GM19452 (cell line): ENCODE measurements around the gene TBC1D17.

Experiments used
- ATAC-seq: cut with Tn5 transposase; IDR thresholded peaks from one replicate; pipeline ENCODE4 v1.9.1; 2021; ENCODE audit not compliant: unreplicated experiment

TBC1D17 gene

GRCh38 chr19:49860336-49861102 is 17.0 kb upstream of the TBC1D17 start:
- no peak for ATAC-seq

DNA sequence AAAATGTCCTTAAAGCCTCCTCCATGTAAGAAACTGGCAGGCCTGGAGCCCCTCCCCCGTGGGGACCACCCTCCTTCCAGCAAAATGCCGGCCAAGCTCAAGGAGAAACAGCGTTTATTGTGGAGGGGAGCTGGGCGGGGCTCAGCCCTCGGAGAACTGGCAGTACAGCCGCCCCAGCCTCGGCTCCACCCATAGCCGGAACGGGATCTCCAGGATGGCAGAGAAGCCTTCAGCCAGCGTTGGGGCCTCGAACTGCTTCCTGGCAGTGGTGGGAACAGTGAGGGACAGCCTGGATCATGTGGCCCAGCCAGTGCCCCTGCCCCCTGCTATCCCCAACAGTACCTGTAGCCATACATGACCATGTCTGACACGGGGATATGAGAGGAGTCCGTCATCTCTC is 16.4 kb upstream of the TBC1D17 start:
- ATAC-seq: no peak

DNA sequence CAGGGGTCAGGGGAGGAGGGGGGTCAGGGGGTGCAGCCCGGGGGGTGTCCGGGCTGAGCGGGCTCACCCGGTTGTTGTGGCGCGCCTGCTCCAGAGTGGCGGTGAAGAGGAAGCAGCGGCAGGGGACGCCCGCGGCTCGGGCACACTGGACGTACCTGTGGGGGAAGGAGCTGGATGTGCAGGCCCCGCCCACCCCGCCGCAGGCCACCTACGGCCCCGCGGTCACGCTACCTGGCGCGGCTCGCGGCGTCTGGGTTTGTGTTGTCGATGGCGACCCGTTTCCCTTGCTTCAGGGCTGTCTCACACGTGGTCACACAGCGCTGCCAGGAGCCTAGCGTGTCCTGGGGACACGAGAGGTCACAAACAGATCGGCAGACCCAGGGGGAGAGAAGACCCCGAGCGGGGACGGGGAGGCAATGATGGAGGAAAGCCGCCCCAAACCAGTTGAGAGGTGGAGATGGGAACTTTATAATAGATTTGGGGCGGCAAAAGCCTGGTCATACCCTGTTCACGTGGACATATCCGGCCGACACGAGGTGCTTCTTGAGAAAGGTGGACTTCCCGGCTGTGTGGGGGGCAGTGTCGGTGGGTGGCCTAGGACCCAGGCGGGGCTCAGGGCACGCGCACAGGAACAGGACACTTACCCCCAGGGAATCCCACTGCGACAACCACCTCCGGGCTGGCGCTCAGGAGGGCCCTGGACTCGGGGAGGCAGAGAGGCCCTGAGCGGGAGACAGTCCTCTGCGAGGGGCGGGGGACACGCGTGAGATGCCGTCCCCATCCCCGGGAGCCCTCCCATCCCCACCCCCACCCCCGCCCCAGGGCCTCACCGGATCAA is 15.7 kb upstream of the TBC1D17 start:
- ATAC-seq: no peak

DNA sequence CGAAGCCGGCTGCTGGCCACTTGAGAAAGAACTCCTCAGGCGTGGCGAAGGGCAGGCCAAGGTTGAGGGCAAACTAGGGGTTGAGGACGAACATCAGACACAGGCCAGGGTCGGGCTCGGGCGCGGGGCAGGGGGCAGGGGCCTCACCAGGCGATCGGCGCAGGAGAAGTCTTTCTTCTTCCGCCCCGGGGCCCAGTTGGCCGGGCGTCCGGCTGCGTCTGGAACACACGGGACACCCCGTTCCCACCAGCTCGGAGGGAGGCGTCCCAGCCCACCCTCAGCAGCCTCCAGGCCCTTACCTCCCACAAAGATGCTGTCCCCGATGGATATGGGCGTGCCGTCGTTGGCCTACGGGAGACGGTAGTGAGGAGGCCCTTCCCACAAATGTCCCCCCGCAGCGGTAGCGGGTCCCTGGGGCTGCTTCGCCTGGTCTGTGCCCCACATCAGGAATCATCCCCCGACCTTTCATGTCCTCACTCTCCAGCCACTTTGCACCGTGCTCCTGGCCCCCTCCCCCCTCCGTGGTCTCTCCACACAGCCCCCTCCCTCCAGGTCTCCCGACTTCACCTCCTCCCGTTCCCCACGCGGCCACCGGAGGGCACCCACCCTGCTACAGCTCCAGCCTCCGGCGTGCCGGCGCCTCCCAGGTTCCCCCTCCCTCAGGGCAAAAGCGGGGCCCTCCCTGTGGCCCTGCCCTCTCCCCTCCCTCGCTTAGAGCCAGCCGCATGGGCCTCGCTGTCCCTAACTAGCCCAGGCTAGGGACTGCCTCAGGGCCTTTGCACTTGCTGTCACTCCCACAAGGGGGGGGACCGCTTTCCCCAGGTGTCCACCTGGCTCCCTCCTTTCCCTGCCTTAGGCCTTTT is 14.9 kb upstream of the TBC1D17 start:
- ATAC-seq: no peak

GRCh38 chr19:49863254-49863934 is 14.1 kb upstream of the TBC1D17 start:
- ATAC-seq: no peak

GRCh38 chr19:49863935-49864320 is 13.6 kb upstream of the TBC1D17 start:
- ATAC-seq: no peak

GRCh38 chr19:49864890-49865289 is 12.6 kb upstream of the TBC1D17 start:
- ATAC-seq: no peak

- peak; percentile 39 for ATAC-seq
Measured at GRCh38 chr19:49866933-49867782, 10.3 kb upstream of the TBC1D17 start, which contains the start of gene PNKP. Gene PNKP, minus strand, starts transcription at chr19:49867576. Its CDS starts 372 bp downstream, at chr19:49867204.

DNA sequence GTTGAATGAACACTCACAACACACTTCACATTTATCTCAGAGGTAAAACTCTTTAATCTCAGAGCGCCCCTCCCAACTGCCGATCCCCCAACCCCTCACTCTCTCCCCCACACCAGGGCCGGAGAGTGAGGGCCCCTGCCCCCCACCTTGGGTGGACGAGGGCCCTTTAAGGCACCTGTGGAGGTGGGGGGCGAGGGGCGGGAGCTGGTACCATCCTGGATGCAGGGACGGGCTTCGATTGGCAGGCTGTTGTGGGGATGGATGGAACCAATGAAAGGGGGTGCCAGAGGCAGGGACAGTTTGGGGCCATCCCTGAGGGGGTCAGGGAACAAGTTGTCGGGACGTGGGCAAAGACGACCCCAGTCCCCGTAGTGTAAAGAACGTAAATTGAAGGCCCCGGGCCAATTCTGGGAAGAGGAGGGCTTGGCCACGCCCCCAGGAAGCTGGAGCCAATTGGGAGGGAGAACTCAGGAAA is 8.5 kb upstream of the TBC1D17 start:
- ATAC-seq: peak; percentile 5

DNA sequence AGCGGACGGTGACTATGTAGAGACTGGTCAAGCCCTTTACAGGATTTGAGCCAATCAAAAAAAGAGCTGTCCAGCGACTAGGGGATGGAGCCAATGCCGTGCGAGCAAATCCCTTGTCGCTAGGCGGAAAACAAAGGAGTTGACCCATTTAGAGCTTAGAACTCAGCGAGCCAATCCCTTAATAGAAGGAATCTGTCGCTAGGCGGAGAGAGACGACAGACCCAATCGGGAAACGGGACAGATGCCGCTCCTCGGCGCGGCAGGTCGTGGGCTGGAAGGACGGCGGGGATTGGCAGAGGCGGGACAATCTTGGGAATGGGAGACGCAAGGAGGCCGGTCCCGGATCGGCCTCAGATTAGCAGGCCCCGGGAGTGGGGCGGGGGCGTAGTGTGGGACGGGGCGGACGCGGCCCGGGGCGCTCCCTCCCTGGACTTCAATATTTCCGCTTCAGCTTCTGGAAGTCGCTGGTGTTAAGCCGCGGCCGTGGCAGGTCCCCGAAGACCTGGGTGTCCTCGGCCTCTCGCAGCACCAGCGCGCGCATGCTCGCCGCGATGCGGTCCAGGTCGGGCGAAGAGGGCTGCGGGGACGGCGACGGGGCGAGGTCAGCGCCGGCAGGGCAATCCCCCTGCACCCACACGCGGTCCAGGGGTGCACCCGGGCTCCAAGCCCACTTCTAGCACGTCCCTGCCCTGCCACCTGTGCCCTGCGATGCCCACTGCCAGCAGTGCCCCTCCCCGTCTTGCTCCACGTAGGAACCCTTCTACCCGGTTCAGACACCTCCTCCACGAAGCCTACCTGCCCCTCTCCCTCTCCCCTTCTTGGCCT is 7.8 kb upstream of the TBC1D17 start:
- peak; percentile 65 for ATAC-seq

DNA sequence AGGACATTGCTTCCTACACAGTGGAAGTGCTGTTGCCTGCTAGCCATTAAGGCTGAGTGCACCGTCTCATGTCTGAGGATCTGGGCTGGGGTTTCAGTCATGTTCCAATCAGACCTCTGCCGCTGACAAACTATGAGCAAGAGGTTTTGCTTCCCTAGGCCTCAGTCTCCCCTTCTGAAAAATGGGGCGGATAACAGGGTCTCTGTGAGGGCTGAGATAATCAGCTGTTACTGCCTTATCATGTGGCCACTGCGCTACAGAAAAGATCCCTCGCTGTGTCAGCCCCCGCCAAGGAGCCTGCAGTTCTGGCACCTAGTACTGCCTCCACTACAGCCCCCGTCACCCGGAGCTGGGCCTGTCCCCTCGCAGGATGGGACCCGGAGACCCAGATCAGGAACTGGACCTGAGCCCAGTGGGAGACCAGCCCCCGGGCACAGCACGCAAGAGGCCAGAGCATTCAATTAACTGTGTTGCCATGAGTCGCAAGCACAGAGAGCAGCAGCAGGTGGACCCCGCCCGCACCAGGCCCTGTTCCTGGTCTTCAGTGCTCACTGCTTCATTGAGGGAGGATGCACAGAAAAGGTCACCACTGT is 7.1 kb upstream of the TBC1D17 start:
- no peak for ATAC-seq

- ATAC-seq: no peak
Measured at GRCh38 chr19:49871349-49871985, 6.0 kb upstream of the TBC1D17 start.

- no peak for ATAC-seq
Measured at GRCh38 chr19:49872245-49873128, 5.0 kb upstream of the TBC1D17 start.

GRCh38 chr19:49873129-49873521 is 4.4 kb upstream of the TBC1D17 start:
- no peak for ATAC-seq

GRCh38 chr19:49873834-49874233 is 3.7 kb upstream of the TBC1D17 start:
- no peak for ATAC-seq

GRCh38 chr19:49874503-49875157 is 2.9 kb upstream of the TBC1D17 start:
- ATAC-seq: no peak
